ENCODE measurements around the gene NSD1.

- TF ChIP-seq, protein P1, sequence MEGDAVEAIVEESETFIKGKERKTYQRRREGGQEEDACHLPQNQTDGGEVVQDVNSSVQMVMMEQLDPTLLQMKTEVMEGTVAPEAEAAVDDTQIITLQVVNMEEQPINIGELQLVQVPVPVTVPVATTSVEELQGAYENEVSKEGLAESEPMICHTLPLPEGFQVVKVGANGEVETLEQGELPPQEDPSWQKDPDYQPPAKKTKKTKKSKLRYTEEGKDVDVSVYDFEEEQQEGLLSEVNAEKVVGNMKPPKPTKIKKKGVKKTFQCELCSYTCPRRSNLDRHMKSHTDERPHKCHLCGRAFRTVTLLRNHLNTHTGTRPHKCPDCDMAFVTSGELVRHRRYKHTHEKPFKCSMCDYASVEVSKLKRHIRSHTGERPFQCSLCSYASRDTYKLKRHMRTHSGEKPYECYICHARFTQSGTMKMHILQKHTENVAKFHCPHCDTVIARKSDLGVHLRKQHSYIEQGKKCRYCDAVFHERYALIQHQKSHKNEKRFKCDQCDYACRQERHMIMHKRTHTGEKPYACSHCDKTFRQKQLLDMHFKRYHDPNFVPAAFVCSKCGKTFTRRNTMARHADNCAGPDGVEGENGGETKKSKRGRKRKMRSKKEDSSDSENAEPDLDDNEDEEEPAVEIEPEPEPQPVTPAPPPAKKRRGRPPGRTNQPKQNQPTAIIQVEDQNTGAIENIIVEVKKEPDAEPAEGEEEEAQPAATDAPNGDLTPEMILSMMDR (conservative IDR thresholded peaks at IDR 0.05; ENCODE audit: low read depth, low read length): 0 out of 2 replicates have a peak, but pooled peaks have one; percentile 6
- TF ChIP-seq NFE2L2 (IDR thresholded peaks at IDR 0.05; ENCODE audit: low read depth, low read length) (no peak), RAD21 (IDR thresholded peaks at IDR 0.05; ENCODE audit: low read length) (no peak), CHD1 (IDR thresholded peaks at IDR 0.05; ENCODE audit: low read depth, low read length) (no peak), CEBPB (IDR thresholded peaks at IDR 0.05; ENCODE audit: low read depth, low read length) (no peak), MXI1 (IDR thresholded peaks at IDR 0.05; ENCODE audit: borderline replicate concordance, low read depth, low read length) (no peak), POLR2A (IDR thresholded peaks at IDR 0.05; ENCODE audit: low read depth, low read length) (no peak), USF2 (IDR thresholded peaks at IDR 0.05; ENCODE audit: low read depth, low read length) (no peak), RFX5 (IDR thresholded peaks at IDR 0.05; ENCODE audit: low read depth, low read length) (no peak), RCOR1 (IDR thresholded peaks at IDR 0.05; ENCODE audit: insufficient replicate concordance, low read length) (no peak), BHLHE40 (IDR thresholded peaks at IDR 0.05; ENCODE audit: low read depth, low read length) (no peak), MAFK (IDR thresholded peaks at IDR 0.05; ENCODE audit: low read depth, low read length) (no peak), SMC3 (IDR thresholded peaks at IDR 0.05; ENCODE audit: low read depth, low read length) (no peak), FOS (IDR thresholded peaks at IDR 0.05; ENCODE audit: low read depth, low read length) (no peak)
These were observed 169.0 kb downstream of the NSD1 start for GRCh38 chr5:177302354-177303110.

All from IMR-90 (cell line).